GM12892 (cell line): ENCODE data around the gene PPP1R9B.

Experiments
- POLR2A ChIP-seq: IDR thresholded peaks from 2 replicates; pipeline ENCODE4 v1.6.1; 2011; ENCODE audit warnings: low read depth, low read length, control low read depth
- POLR2AphosphoS5 ChIP-seq: IDR thresholded peaks from 2 replicates; pipeline ENCODE4 v1.6.1; 2011; ENCODE audit warnings: low read depth, low read length, control low read depth

- TF ChIP-seq POLR2A (no peak), POLR2AphosphoS5 (no peak)
Observed at GRCh38 chr17:50096092-50096491, 54.4 kb downstream of the PPP1R9B start.
